Ascending aorta (tissue), 2 donors: ENCODE data around the gene LTBP2. TPM values are rescaled to one million over a fixed set of nuclear protein-coding genes. Genes with fewer than 3 reads are reported as not detected.
A peak's percentile ranks its signal among the peaks of the same experiment; 100 is the strongest.

ENCODE experiments used
- DNase-seq, 2 donors: peaks; one replicate each; pipeline ENCODE4 v3.0.0-alpha.2; 2019; ENCODE audit warnings: low spot score in 2 of 2
- H3K27ac ChIP-seq, 2 donors: fragments of 200-600 bp; sonication (generic); one replicate each; pipeline ENCODE4 v1.5.1; 2016 to 2017; ENCODE audit warnings: mild to moderate bottlenecking in 1 of 2
- H3K27me3 ChIP-seq: fragments of 200-600 bp; sonication (generic); one replicate; pipeline ENCODE4 v1.5.1; 2017
- H3K36me3 ChIP-seq, 2 donors: fragments of 200-600 bp; sonication (generic); one replicate each; pipeline ENCODE4 v1.5.1; 2016
- H3K4me1 ChIP-seq, 2 donors: fragments of 200-600 bp; sonication (generic); one replicate each; pipeline ENCODE4 v1.5.1; 2016 to 2017; ENCODE audit warnings: mild to moderate bottlenecking in 1 of 2
- H3K4me3 ChIP-seq, 2 donors: fragments of 200-600 bp; sonication (generic); one replicate each; pipeline ENCODE4 v1.5.1; 2016 to 2017; ENCODE audit warnings: mild to moderate bottlenecking in 1 of 2
- H3K9me3 ChIP-seq, 2 donors: fragments of 200-600 bp; sonication (generic); one replicate each; pipeline ENCODE4 v1.5.1; 2016
- intact Hi-C: fragments of 100-400 bp; cut with DNase I; formaldehyde crosslinking; loops from one replicate; pipeline ENCODE4 v1.15.1; 2023
- total RNA-seq: library from RNA; depleted of rRNA; stranded (reverse); fragments of >200 nt; gene quantifications from one replicate; pipeline ENCODE4 v1.1.0, GENCODE V29; 2016
- TF ChIP-seq, protein P1 (sequence below), 3 experiments: fragments of 200-600 bp in 2 of 3; fragments of 450-650 bp in 1 of 3; sonication (generic) in 2 of 3; IDR thresholded peaks; one replicate each; pipeline ENCODE4 v1.5.1; 2016 to 2019; ENCODE audit warnings: antibody characterized with exemption in 3 of 3, mild to moderate bottlenecking in 1 of 3, moderate library complexity in 1 of 3

LTBP2 gene
- total RNA-seq, 1 donor from 2014 or later, result 383 TPM

- Histone ChIP-seq H3K36me3 (no peaks in the 10 kb centered on the region), H3K4me1 (peaks cover 0 to 16% of the 10 kb centered on the region in 2 donors), H3K27me3 (no peaks in the 10 kb centered on the region), H3K4me3 (no peak overlapping the region), H3K9me3 (no peaks in the 10 kb centered on the region), H3K27ac (peak overlapping the region; percentile 77 to 81)
- intact Hi-C loops, result no loop called here
- DNase-seq, result no peak
- TF ChIP-seq, protein P1, sequence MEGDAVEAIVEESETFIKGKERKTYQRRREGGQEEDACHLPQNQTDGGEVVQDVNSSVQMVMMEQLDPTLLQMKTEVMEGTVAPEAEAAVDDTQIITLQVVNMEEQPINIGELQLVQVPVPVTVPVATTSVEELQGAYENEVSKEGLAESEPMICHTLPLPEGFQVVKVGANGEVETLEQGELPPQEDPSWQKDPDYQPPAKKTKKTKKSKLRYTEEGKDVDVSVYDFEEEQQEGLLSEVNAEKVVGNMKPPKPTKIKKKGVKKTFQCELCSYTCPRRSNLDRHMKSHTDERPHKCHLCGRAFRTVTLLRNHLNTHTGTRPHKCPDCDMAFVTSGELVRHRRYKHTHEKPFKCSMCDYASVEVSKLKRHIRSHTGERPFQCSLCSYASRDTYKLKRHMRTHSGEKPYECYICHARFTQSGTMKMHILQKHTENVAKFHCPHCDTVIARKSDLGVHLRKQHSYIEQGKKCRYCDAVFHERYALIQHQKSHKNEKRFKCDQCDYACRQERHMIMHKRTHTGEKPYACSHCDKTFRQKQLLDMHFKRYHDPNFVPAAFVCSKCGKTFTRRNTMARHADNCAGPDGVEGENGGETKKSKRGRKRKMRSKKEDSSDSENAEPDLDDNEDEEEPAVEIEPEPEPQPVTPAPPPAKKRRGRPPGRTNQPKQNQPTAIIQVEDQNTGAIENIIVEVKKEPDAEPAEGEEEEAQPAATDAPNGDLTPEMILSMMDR (IDR thresholded peaks at IDR 0.05), result no peak
These were observed 19.0 kb upstream of the LTBP2 start for GRCh38 chr14:74630881-74631690.

- no peak overlapping the region for H3K4me3 ChIP-seq
- no peak overlapping the region for H3K27ac ChIP-seq
- intact Hi-C loops, result no loop called here
- H3K36me3 ChIP-seq, result no peaks in the 10 kb centered on the region
- no peaks in the 10 kb centered on the region for H3K27me3 ChIP-seq
- no peaks in the 10 kb centered on the region for H3K9me3 ChIP-seq
- TF ChIP-seq, protein P1 (IDR thresholded peaks at IDR 0.05), result no peak
- no peak for DNase-seq
- peaks cover 0 to 16% of the 10 kb centered on the region in 2 donors for H3K4me1 ChIP-seq
These were observed 16.4 kb upstream of the LTBP2 start for GRCh38 chr14:74628418-74628817.

- Histone ChIP-seq H3K4me1 (peaks cover 0 to 14% of the 10 kb centered on the region in 2 donors), H3K4me3 (no peak overlapping the region), H3K27me3 (no peaks in the 10 kb centered on the region), H3K27ac (no peak overlapping the region), H3K9me3 (no peaks in the 10 kb centered on the region), H3K36me3 (no peaks in the 10 kb centered on the region)
- DNase-seq, result no peak
- TF ChIP-seq, protein P1 (IDR thresholded peaks at IDR 0.05), result no peak
- intact Hi-C loops, result no loop called here
These were observed 15.0 kb upstream of the LTBP2 start for GRCh38 chr14:74627076-74627475.

GRCh38 chr14:74622257-74622656 lies 10.2 kb upstream of the LTBP2 start:
- no peak for DNase-seq
- Histone ChIP-seq H3K4me1 (peaks cover 17 to 36% of the 10 kb centered on the region in 2 donors), H3K4me3 (no peak overlapping the region), H3K36me3 (no peaks in the 10 kb centered on the region), H3K27me3 (no peaks in the 10 kb centered on the region), H3K9me3 (no peaks in the 10 kb centered on the region), H3K27ac (peak overlapping the region in 1 of 2 donors; percentile 93)
- TF ChIP-seq, protein P1 (IDR thresholded peaks at IDR 0.05), result no peak
- intact Hi-C loops, result no loop called here

GRCh38 chr14:74621556-74621955 lies 9.5 kb upstream of the LTBP2 start:
- no peak for DNase-seq
- no peaks in the 10 kb centered on the region for H3K27me3 ChIP-seq
- H3K27ac ChIP-seq, result peak overlapping the region; percentile 93 to 97
- H3K4me1 ChIP-seq, result peaks cover 24 to 43% of the 10 kb centered on the region in 2 donors
- H3K36me3 ChIP-seq, result no peaks in the 10 kb centered on the region
- TF ChIP-seq, protein P1 (IDR thresholded peaks at IDR 0.05), result no peak
- intact Hi-C loops, result no loop called here
- no peaks in the 10 kb centered on the region for H3K9me3 ChIP-seq
- H3K4me3 ChIP-seq, result no peak overlapping the region
